GM12801 (cell line): ENCODE data around the gene MEGF6.

Experiments used
- CTCF ChIP-seq: IDR thresholded peaks from one replicate; pipeline ENCODE4 v1.5.1; 2011; ENCODE audit warnings: control low read depth; ENCODE audit not compliant: insufficient read length; ENCODE audit errors: extremely low read depth

Gene MEGF6

GRCh38 chr1:3597599-3597964, 13.7 kb downstream of the MEGF6 start:
- no peak for TF ChIP-seq CTCF

GRCh38 chr1:3596663-3597598, 14.4 kb downstream of the MEGF6 start:
- no peak for TF ChIP-seq CTCF

GRCh38 chr1:3595949-3596348, 15.4 kb downstream of the MEGF6 start:
- no peak for TF ChIP-seq CTCF

- TF ChIP-seq CTCF = no peak
Observed at GRCh38 chr1:3594706-3595377, 16.5 kb downstream of the MEGF6 start.

GRCh38 chr1:3593745-3594144, 17.6 kb downstream of the MEGF6 start:
- no peak for TF ChIP-seq CTCF

- TF ChIP-seq CTCF = no peak
Observed at GRCh38 chr1:3593334-3593733, 18.0 kb downstream of the MEGF6 start.

GRCh38 chr1:3590951-3591865, 20.1 kb downstream of the MEGF6 start:
- no peak for TF ChIP-seq CTCF
